HG03558 (cell line): ENCODE measurements around the gene AIF1L.

Experiments
- ATAC-seq: cut with Tn5 transposase; IDR thresholded peaks from one replicate; pipeline ENCODE4 v1.9.1; 2021; ENCODE audit warnings: moderate number of reproducible peaks; ENCODE audit not compliant: unreplicated experiment; ENCODE audit errors: extremely low read depth

Gene AIF1L

GRCh38 chr9:131076347-131077195 lies 19.8 kb upstream of the AIF1L start:
- ATAC-seq = no peak

GRCh38 chr9:131078427-131079366 lies 17.6 kb upstream of the AIF1L start:
- no peak for ATAC-seq

GRCh38 chr9:131080589-131080988 lies 15.7 kb upstream of the AIF1L start:
- no peak for ATAC-seq

- no peak for ATAC-seq
These were observed 14.5 kb upstream of the AIF1L start for GRCh38 chr9:131081868-131082267.

GRCh38 chr9:131082774-131083512 lies 13.4 kb upstream of the AIF1L start:
- ATAC-seq = no peak

GRCh38 chr9:131084661-131085369 lies 11.5 kb upstream of the AIF1L start:
- no peak for ATAC-seq

GRCh38 chr9:131085370-131086122 lies 10.8 kb upstream of the AIF1L start:
- ATAC-seq = no peak

- ATAC-seq = no peak
These were observed 8.9 kb upstream of the AIF1L start for GRCh38 chr9:131087354-131087893.

- ATAC-seq = no peak
These were observed 6.1 kb upstream of the AIF1L start for GRCh38 chr9:131090025-131090787.

GRCh38 chr9:131091352-131091992 lies 4.9 kb upstream of the AIF1L start:
- no peak for ATAC-seq

- ATAC-seq = no peak
These were observed 4.3 kb upstream of the AIF1L start for GRCh38 chr9:131092030-131092429.

- ATAC-seq = no peak
These were observed 3.5 kb upstream of the AIF1L start for GRCh38 chr9:131092548-131093440.

GRCh38 chr9:131094015-131094414 lies 2.3 kb upstream of the AIF1L start:
- ATAC-seq = no peak

GRCh38 chr9:131094622-131095021 lies 1.7 kb upstream of the AIF1L start:
- no peak for ATAC-seq

GRCh38 chr9:131095666-131096268 lies 564 bp upstream of the AIF1L start:
- ATAC-seq = no peak
